ENCODE measurements around the gene MIER1.

The MIER1 gene

DNA sequence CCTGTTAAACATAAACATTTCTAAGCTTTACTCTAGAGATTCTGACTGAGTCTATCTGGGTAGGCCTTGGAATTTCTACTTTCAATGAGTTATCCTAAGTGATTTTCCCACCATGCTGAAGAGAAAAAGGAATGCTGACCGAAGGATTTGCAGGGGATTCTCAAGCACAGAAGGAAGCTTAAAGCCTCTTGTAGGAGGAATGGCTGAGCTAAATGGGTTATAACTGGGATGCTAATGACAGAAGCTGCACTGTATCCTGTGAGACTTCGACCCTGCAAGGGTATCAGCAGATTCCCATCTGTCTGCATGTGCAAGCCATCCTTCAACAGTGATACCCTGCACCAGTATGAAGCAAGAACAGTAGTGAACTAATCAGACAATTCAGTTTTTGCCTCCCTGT is 93.8 kb downstream of the MIER1 start:
- no peak overlapping the region for H3K4me2 ChIP-seq (ENCODE audit: low read depth, low read length)
- H2AFZ ChIP-seq (ENCODE audit: low read length): no peak overlapping the region
- peaks cover 14% of the 10 kb centered on the region for H3K79me2 ChIP-seq (ENCODE audit: low read length)
- H3K27me3 ChIP-seq (replicated peaks; ENCODE audit: insufficient read depth, low read length): no peaks in the 10 kb centered on the region
- peaks cover 24% of the 10 kb centered on the region for H3F3A ChIP-seq (ENCODE audit: insufficient read depth, low read length)
- H3K9me3 ChIP-seq (replicated peaks; ENCODE audit: insufficient read depth, low read length): no peaks in the 10 kb centered on the region
- no peaks in the 10 kb centered on the region for H3K9me2 ChIP-seq (replicated peaks; ENCODE audit: insufficient read depth, low read length)
- no peak overlapping the region for H3K4me3 ChIP-seq (ENCODE audit: low read length)
- H3K4me1 ChIP-seq (ENCODE audit: low read length): peaks cover 34% of the 10 kb centered on the region
- no peak for DNase-seq
- no peak overlapping the region for H3K9ac ChIP-seq (ENCODE audit: low read length)
- H3K27ac ChIP-seq (ENCODE audit: low read length): no peak overlapping the region
- TF ChIP-seq, protein P1, sequence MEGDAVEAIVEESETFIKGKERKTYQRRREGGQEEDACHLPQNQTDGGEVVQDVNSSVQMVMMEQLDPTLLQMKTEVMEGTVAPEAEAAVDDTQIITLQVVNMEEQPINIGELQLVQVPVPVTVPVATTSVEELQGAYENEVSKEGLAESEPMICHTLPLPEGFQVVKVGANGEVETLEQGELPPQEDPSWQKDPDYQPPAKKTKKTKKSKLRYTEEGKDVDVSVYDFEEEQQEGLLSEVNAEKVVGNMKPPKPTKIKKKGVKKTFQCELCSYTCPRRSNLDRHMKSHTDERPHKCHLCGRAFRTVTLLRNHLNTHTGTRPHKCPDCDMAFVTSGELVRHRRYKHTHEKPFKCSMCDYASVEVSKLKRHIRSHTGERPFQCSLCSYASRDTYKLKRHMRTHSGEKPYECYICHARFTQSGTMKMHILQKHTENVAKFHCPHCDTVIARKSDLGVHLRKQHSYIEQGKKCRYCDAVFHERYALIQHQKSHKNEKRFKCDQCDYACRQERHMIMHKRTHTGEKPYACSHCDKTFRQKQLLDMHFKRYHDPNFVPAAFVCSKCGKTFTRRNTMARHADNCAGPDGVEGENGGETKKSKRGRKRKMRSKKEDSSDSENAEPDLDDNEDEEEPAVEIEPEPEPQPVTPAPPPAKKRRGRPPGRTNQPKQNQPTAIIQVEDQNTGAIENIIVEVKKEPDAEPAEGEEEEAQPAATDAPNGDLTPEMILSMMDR (IDR thresholded peaks at IDR 0.05; ENCODE audit: low read length): no peak
- TF ChIP-seq EZH2phosphoT487 (IDR thresholded peaks at IDR 0.05; ENCODE audit: low read length) (no peak), EZH2 (optimal IDR thresholded peaks at IDR 0.05; ENCODE audit: low read depth, low read length) (no peak)
- no peaks in the 10 kb centered on the region for H4K20me1 ChIP-seq (ENCODE audit: insufficient read depth, low read length)
- peaks cover 6% of the 10 kb centered on the region for H3K36me3 ChIP-seq (replicated peaks; ENCODE audit: insufficient read depth, low read length)

DNA sequence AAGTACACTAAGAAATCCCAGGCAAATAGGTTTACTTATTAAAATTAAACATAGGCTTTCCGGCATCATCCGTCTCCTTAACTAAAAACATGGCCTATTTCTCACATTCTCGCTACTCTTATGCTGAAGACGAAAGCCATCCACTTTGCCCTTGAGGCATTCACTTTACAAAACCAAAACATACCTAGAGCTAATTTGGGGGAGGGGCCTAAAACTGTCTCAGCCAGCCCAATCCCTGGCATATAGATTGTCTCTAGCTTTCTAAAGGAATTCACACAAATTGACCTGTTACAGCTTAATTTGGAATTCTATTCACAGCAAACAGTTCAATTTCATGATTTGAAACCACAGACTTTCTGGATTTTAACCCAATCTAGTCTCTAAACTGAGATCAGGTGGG is 94.3 kb downstream of the MIER1 start:
- H3K9me2 ChIP-seq (replicated peaks; ENCODE audit: insufficient read depth, low read length): no peaks in the 10 kb centered on the region
- H3K4me2 ChIP-seq (ENCODE audit: low read depth, low read length): no peak overlapping the region
- DNase-seq: no peak
- no peak overlapping the region for H3K27ac ChIP-seq (ENCODE audit: low read length)
- H3F3A ChIP-seq (ENCODE audit: insufficient read depth, low read length): peaks cover 19% of the 10 kb centered on the region
- H3K36me3 ChIP-seq (replicated peaks; ENCODE audit: insufficient read depth, low read length): peaks cover 6% of the 10 kb centered on the region
- no peak overlapping the region for H2AFZ ChIP-seq (ENCODE audit: low read length)
- peaks cover 14% of the 10 kb centered on the region for H3K79me2 ChIP-seq (ENCODE audit: low read length)
- no peaks in the 10 kb centered on the region for H3K9me3 ChIP-seq (replicated peaks; ENCODE audit: insufficient read depth, low read length)
- H3K4me3 ChIP-seq (ENCODE audit: low read length): no peak overlapping the region
- H4K20me1 ChIP-seq (ENCODE audit: insufficient read depth, low read length): no peaks in the 10 kb centered on the region
- TF ChIP-seq, protein P1 (IDR thresholded peaks at IDR 0.05; ENCODE audit: low read length): no peak
- TF ChIP-seq EZH2phosphoT487 (IDR thresholded peaks at IDR 0.05; ENCODE audit: low read length) (no peak), EZH2 (optimal IDR thresholded peaks at IDR 0.05; ENCODE audit: low read depth, low read length) (no peak)
- peaks cover 28% of the 10 kb centered on the region for H3K4me1 ChIP-seq (ENCODE audit: low read length)
- no peak overlapping the region for H3K9ac ChIP-seq (ENCODE audit: low read length)
- H3K27me3 ChIP-seq (replicated peaks; ENCODE audit: insufficient read depth, low read length): no peaks in the 10 kb centered on the region

DNA sequence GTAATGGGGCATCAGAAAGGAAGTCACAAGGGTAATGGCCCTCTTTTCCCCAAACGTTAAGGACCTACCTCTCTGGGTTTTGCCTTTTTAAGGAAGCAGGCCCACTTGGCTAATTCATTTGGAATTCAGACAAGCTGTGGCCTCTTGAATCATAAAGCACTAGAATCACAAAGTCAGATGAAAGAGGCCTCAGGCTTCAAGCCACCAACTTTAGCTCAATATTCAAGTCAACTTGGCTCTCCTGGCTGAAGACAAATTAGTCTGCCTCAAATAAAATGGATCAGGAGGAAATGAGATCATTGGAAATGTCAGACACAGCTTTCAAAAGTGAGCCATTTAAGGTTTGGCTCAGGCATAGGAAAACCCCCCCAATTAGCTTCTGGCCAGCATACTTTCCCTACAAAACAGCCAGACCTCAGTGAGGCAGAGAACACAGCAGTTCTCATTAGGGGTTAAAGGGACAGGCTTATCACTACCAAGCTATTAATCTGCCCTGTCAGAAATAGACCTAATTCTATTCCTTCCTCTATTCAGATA is 94.9 kb downstream of the MIER1 start:
- H3K9me2 ChIP-seq (replicated peaks; ENCODE audit: insufficient read depth, low read length): no peaks in the 10 kb centered on the region
- DNase-seq: no peak
- H3K4me3 ChIP-seq (ENCODE audit: low read length): no peak overlapping the region
- H2AFZ ChIP-seq (ENCODE audit: low read length): no peak overlapping the region
- H3F3A ChIP-seq (ENCODE audit: insufficient read depth, low read length): peaks cover 16% of the 10 kb centered on the region
- TF ChIP-seq EZH2 (optimal IDR thresholded peaks at IDR 0.05; ENCODE audit: low read depth, low read length) (no peak), EZH2phosphoT487 (IDR thresholded peaks at IDR 0.05; ENCODE audit: low read length) (no peak)
- TF ChIP-seq, protein P1 (IDR thresholded peaks at IDR 0.05; ENCODE audit: low read length): no peak
- H3K9ac ChIP-seq (ENCODE audit: low read length): no peak overlapping the region
- H4K20me1 ChIP-seq (ENCODE audit: insufficient read depth, low read length): no peaks in the 10 kb centered on the region
- H3K27ac ChIP-seq (ENCODE audit: low read length): no peak overlapping the region
- peaks cover 6% of the 10 kb centered on the region for H3K36me3 ChIP-seq (replicated peaks; ENCODE audit: insufficient read depth, low read length)
- no peak overlapping the region for H3K4me2 ChIP-seq (ENCODE audit: low read depth, low read length)
- no peaks in the 10 kb centered on the region for H3K9me3 ChIP-seq (replicated peaks; ENCODE audit: insufficient read depth, low read length)
- H3K27me3 ChIP-seq (replicated peaks; ENCODE audit: insufficient read depth, low read length): no peaks in the 10 kb centered on the region
- peaks cover 26% of the 10 kb centered on the region for H3K4me1 ChIP-seq (ENCODE audit: low read length)
- peaks cover 14% of the 10 kb centered on the region for H3K79me2 ChIP-seq (ENCODE audit: low read length)

Measured in MM.1S (cell line).